GM19455 (cell line): Measurements from ENCODE around the gene ANKRD12.
"Not testable (repeated sequence)": the region's sequence is repeated elsewhere in the genome, so short reads cannot be mapped to it uniquely, and the experiment has no call there.

Source experiments
- ATAC-seq: cut with Tn5 transposase; IDR thresholded peaks from one replicate; pipeline ENCODE4 v1.9.1; 2021; ENCODE audit not compliant: unreplicated experiment

Gene ANKRD12

GRCh38 chr18:9140381-9140780 is 3.8 kb downstream of the ANKRD12 start:
- no peak for ATAC-seq

- ATAC-seq: no peak
These were observed 4.4 kb downstream of the ANKRD12 start for GRCh38 chr18:9140984-9141383.

- ATAC-seq: no peak
These were observed 9.6 kb downstream of the ANKRD12 start for GRCh38 chr18:9146224-9146623.

GRCh38 chr18:9147440-9148202 is 11.0 kb downstream of the ANKRD12 start:
- ATAC-seq: peak; percentile 54

GRCh38 chr18:9148203-9148552 is 11.6 kb downstream of the ANKRD12 start:
- ATAC-seq: no peak

- no peak for ATAC-seq
These were observed 13.5 kb downstream of the ANKRD12 start for GRCh38 chr18:9150121-9150520.

- no peak for ATAC-seq
These were observed 16.7 kb downstream of the ANKRD12 start for GRCh38 chr18:9153256-9153655.

- ATAC-seq: no peak
These were observed 20.1 kb downstream of the ANKRD12 start for GRCh38 chr18:9156604-9157249.

- no peak for ATAC-seq
These were observed 21.2 kb downstream of the ANKRD12 start for GRCh38 chr18:9157806-9158205.

- ATAC-seq: no peak
These were observed 23.4 kb downstream of the ANKRD12 start for GRCh38 chr18:9160014-9160413.

- not testable (repeated sequence) for ATAC-seq
These were observed 26.1 kb downstream of the ANKRD12 start for GRCh38 chr18:9162663-9163062.

GRCh38 chr18:9164149-9164548 is 27.6 kb downstream of the ANKRD12 start:
- not testable (repeated sequence) for ATAC-seq

- not testable (repeated sequence) for ATAC-seq
These were observed 29.3 kb downstream of the ANKRD12 start for GRCh38 chr18:9165883-9166282.

GRCh38 chr18:9169515-9169914 is 32.9 kb downstream of the ANKRD12 start:
- ATAC-seq: not testable (repeated sequence)

GRCh38 chr18:9171919-9172318 is 35.3 kb downstream of the ANKRD12 start:
- not testable (repeated sequence) for ATAC-seq

- no peak for ATAC-seq
These were observed 36.0 kb downstream of the ANKRD12 start for GRCh38 chr18:9172506-9173127.

GRCh38 chr18:9173770-9174233 is 37.2 kb downstream of the ANKRD12 start:
- ATAC-seq: no peak

- ATAC-seq: no peak
These were observed 37.7 kb downstream of the ANKRD12 start for GRCh38 chr18:9174302-9174701.

GRCh38 chr18:9175115-9175514 is 38.5 kb downstream of the ANKRD12 start:
- ATAC-seq: no peak

GRCh38 chr18:9177031-9177430 is 40.5 kb downstream of the ANKRD12 start:
- ATAC-seq: no peak

GRCh38 chr18:9177466-9177865 is 40.9 kb downstream of the ANKRD12 start:
- no peak for ATAC-seq

GRCh38 chr18:9178557-9178956 is 42.0 kb downstream of the ANKRD12 start:
- ATAC-seq: no peak
